MM.1S (cell line): Measurements from ENCODE around the gene CNTLN.

Experiments used
- DNase-seq: peaks from one replicate; pipeline ENCODE4 v3.0.0-alpha.2; 2015
- H2AFZ ChIP-seq: fragments of 300-600 bp; sonication (generic); 2 replicates; pipeline ENCODE4 v1.6.0; 2016; ENCODE audit warnings: antibody characterized with exemption, low read length
- H3F3A ChIP-seq: fragments of 300-600 bp; sonication (generic); 2 replicates; pipeline ENCODE4 v1.6.1; 2016; ENCODE audit warnings: mild to moderate bottlenecking, antibody characterized with exemption, low read length, moderate library complexity, mixed read lengths; ENCODE audit not compliant: insufficient read depth
- H3K27ac ChIP-seq: fragments of 300-600 bp; sonication (generic); 2 replicates; pipeline ENCODE4 v1.5.1; 2016; ENCODE audit warnings: mild to moderate bottlenecking, low read length
- H3K27me3 ChIP-seq: fragments of 300-600 bp; sonication (generic); replicated peaks from 2 replicates; pipeline ENCODE4 v1.6.0; 2016; ENCODE audit warnings: low read length; ENCODE audit not compliant: insufficient read depth
- H3K36me3 ChIP-seq: fragments of 300-600 bp; sonication (generic); replicated peaks from 2 replicates; pipeline ENCODE4 v1.6.1; 2016; ENCODE audit warnings: mild to moderate bottlenecking, low read length, mixed read lengths; ENCODE audit not compliant: insufficient read depth
- H3K4me1 ChIP-seq: fragments of 300-600 bp; sonication (generic); 2 replicates; pipeline ENCODE4 v1.6.1; 2016; ENCODE audit warnings: low read length, mixed read lengths
- H3K4me2 ChIP-seq: fragments of 300-600 bp; sonication (generic); 2 replicates; pipeline ENCODE4 v1.6.0; 2016; ENCODE audit warnings: low read depth, low read length
- H3K4me3 ChIP-seq: fragments of 300-600 bp; sonication (generic); 2 replicates; pipeline ENCODE4 v1.5.1; 2016; ENCODE audit warnings: low read length, mixed read lengths
- H3K79me2 ChIP-seq: fragments of 300-600 bp; sonication (generic); 2 replicates; pipeline ENCODE4 v1.6.1; 2016; ENCODE audit warnings: mixed run types, low read length, mixed read lengths
- H3K9ac ChIP-seq: fragments of 300-600 bp; sonication (generic); 2 replicates; pipeline ENCODE4 v1.6.1; 2016; ENCODE audit warnings: low read length, mixed read lengths
- H3K9me2 ChIP-seq: fragments of 300-600 bp; sonication (generic); replicated peaks from 2 replicates; pipeline ENCODE4 v1.6.1; 2016; ENCODE audit warnings: mild to moderate bottlenecking, low read length, mixed read lengths; ENCODE audit not compliant: insufficient read depth
- H3K9me3 ChIP-seq: fragments of 300-600 bp; sonication (generic); replicated peaks from 2 replicates; pipeline ENCODE4 v1.6.1; 2016; ENCODE audit warnings: mild to moderate bottlenecking, low read length, mixed read lengths; ENCODE audit not compliant: insufficient read depth
- H4K20me1 ChIP-seq: fragments of 300-600 bp; sonication (generic); 2 replicates; pipeline ENCODE4 v1.6.1; 2016; ENCODE audit warnings: mild to moderate bottlenecking, low read length, moderate library complexity, mixed read lengths; ENCODE audit not compliant: insufficient read depth
- EZH2 ChIP-seq: fragments of 300-600 bp; sonication (generic); optimal IDR thresholded peaks from 2 replicates; pipeline ENCODE3; 2017; ENCODE audit warnings: low read depth, mild to moderate bottlenecking, antibody characterized with exemption, low read length, mixed read lengths
- EZH2phosphoT487 ChIP-seq: fragments of 300-600 bp; sonication (generic); IDR thresholded peaks from 2 replicates; pipeline ENCODE4 v1.6.1; 2018; ENCODE audit warnings: antibody characterized with exemption, low read length
- TF ChIP-seq, protein P1 (sequence below): fragments of 300-600 bp; sonication (generic); IDR thresholded peaks from 2 replicates; pipeline ENCODE4 v1.5.1; 2016; ENCODE audit warnings: antibody characterized with exemption, low read length, mixed read lengths

CNTLN gene

DNA sequence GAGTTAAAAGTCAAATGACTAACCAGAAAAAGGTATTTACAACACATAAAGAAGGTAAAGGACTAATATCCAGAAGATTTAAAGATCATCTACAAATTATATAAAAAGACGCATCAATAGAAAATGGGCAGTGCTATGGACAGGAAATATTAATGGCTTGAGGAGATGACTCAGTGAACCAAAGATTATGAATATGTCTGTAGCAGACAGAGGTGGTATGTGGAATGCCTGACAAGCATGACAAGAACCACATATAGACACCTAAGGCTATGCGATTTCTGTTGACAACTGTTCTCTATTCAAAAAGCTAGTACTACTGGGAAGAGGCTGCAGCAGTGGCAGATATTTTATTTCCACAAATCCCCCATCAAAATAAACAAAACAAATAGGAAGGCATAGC is 267.0 kb downstream of the CNTLN start:
- TF ChIP-seq, protein P1, sequence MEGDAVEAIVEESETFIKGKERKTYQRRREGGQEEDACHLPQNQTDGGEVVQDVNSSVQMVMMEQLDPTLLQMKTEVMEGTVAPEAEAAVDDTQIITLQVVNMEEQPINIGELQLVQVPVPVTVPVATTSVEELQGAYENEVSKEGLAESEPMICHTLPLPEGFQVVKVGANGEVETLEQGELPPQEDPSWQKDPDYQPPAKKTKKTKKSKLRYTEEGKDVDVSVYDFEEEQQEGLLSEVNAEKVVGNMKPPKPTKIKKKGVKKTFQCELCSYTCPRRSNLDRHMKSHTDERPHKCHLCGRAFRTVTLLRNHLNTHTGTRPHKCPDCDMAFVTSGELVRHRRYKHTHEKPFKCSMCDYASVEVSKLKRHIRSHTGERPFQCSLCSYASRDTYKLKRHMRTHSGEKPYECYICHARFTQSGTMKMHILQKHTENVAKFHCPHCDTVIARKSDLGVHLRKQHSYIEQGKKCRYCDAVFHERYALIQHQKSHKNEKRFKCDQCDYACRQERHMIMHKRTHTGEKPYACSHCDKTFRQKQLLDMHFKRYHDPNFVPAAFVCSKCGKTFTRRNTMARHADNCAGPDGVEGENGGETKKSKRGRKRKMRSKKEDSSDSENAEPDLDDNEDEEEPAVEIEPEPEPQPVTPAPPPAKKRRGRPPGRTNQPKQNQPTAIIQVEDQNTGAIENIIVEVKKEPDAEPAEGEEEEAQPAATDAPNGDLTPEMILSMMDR, result no peak
- TF ChIP-seq EZH2, result no peak
- TF ChIP-seq EZH2phosphoT487, result no peak
- H2AFZ ChIP-seq, result no peak overlapping the region
- no peaks in the 10 kb centered on the region for H3K27me3 ChIP-seq
- no peaks in the 10 kb centered on the region for H4K20me1 ChIP-seq
- H3K36me3 ChIP-seq, result no peaks in the 10 kb centered on the region
- no peaks in the 10 kb centered on the region for H3K4me1 ChIP-seq
- H3K4me3 ChIP-seq, result no peak overlapping the region
- H3K9me3 ChIP-seq, result no peaks in the 10 kb centered on the region
- DNase-seq, result no peak
- no peak overlapping the region for H3K27ac ChIP-seq
- H3K9ac ChIP-seq, result no peak overlapping the region
- H3K9me2 ChIP-seq, result no peaks in the 10 kb centered on the region
- no peak overlapping the region for H3K4me2 ChIP-seq
- H3K79me2 ChIP-seq, result no peaks in the 10 kb centered on the region
- no peaks in the 10 kb centered on the region for H3F3A ChIP-seq

DNA sequence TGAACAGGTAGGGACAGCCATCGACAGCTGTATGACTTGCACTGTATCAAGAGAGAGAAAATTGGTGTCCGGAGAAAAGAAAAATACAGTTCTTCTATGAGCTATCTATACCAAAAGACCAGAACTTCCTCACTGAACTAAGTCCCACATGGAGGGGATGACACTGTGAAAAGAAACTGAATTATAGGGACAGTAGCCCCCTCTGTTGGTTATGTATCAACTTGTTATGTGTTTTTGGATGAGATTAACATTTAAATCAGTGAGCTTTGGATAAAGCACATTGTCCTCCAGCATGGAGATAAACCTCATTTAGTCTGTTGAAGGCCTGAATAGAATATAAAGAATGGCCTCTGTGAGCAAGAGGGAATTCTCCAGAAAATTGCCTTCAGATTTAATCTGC is 267.5 kb downstream of the CNTLN start:
- no peak overlapping the region for H2AFZ ChIP-seq
- no peaks in the 10 kb centered on the region for H3F3A ChIP-seq
- H3K9me3 ChIP-seq, result no peaks in the 10 kb centered on the region
- H3K4me1 ChIP-seq, result no peaks in the 10 kb centered on the region
- no peak overlapping the region for H3K9ac ChIP-seq
- no peaks in the 10 kb centered on the region for H3K79me2 ChIP-seq
- H3K4me2 ChIP-seq, result no peak overlapping the region
- no peak overlapping the region for H3K4me3 ChIP-seq
- no peak overlapping the region for H3K27ac ChIP-seq
- TF ChIP-seq, protein P1, result no peak
- TF ChIP-seq EZH2phosphoT487 (no peak), EZH2 (no peak)
- no peaks in the 10 kb centered on the region for H3K27me3 ChIP-seq
- no peaks in the 10 kb centered on the region for H3K36me3 ChIP-seq
- DNase-seq, result peak; percentile 7
- no peaks in the 10 kb centered on the region for H3K9me2 ChIP-seq
- H4K20me1 ChIP-seq, result no peaks in the 10 kb centered on the region

DNA sequence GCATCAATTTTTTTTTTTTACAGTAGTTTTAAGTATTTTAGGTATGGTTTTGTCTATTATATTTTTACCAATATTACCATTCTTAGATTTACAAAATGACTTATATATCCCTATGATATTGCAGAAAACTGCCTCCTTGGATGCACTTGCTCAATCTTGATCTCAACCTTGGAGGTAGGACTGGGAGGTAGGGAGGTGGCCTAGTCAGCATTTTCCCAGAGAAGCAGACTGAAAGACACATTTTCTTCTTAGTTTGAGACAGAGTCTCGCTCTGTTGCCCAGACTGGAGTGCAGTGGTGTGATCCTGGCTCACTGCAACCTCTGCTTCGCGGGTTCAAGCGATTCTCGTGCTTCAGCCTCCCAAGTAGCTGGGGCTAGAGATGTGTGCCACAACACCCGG is 268.7 kb downstream of the CNTLN start:
- Histone ChIP-seq H3F3A (no peaks in the 10 kb centered on the region), H4K20me1 (no peaks in the 10 kb centered on the region), H3K9me3 (no peaks in the 10 kb centered on the region), H3K27ac (no peak overlapping the region), H3K4me2 (no peak overlapping the region), H3K4me3 (no peak overlapping the region), H3K4me1 (no peaks in the 10 kb centered on the region), H2AFZ (no peak overlapping the region), H3K27me3 (no peaks in the 10 kb centered on the region), H3K9ac (no peak overlapping the region), H3K36me3 (no peaks in the 10 kb centered on the region), H3K9me2 (no peaks in the 10 kb centered on the region), H3K79me2 (no peaks in the 10 kb centered on the region)
- TF ChIP-seq EZH2phosphoT487 (no peak), EZH2 (no peak)
- TF ChIP-seq, protein P1, result no peak
- DNase-seq, result no peak
